Endothelial cell of umbilical vein (primary cell): ENCODE results near the gene GRM7. TPM values are rescaled to one million over a fixed set of nuclear protein-coding genes. Genes with fewer than 3 reads are reported as not detected.

ENCODE experiments used
- BruUV-seq: library from RNA; stranded (reverse); fragments of 400-500 nt; replicated peaks from 2 replicates; lab custom pipeline; 2021; lab: Mats Ljungman, UMichigan
- CTCF ChIA-PET: fragments of 300-600, 350-600 bp; sonication (Branson Sonifier 250); formaldehyde crosslinking; loops from one replicate; lab custom pipeline; 2021; ENCODE audit warnings: antibody characterized with exemption, inconsistent platforms; lab: Charles Lee
- POLR2A ChIA-PET: fragments of 300-600, 350-600 bp; sonication (Branson Sonifier 250); formaldehyde crosslinking; loops from one replicate; lab custom pipeline; 2021; ENCODE audit warnings: antibody characterized with exemption, inconsistent platforms; lab: Charles Lee
- DNase-seq: peaks from one replicate; pipeline ENCODE4 v3.0.0-alpha.2; 2011; ENCODE audit warnings: low read depth, low spot score
- FAIRE-seq: peaks from 2 replicates; lab custom pipeline; 2011; peaks lifted over from hg19 to GRCh38; lab: Jason Lieb, UNC
- H2AFZ ChIP-seq: 2 replicates; pipeline ENCODE4 v1.6.0; 2012; ENCODE audit warnings: low read depth, low read length, control low read depth, inconsistent platforms
- H3K27ac ChIP-seq: 2 replicates; pipeline ENCODE4 v1.5.1; 2011; ENCODE audit warnings: low read depth, mild to moderate bottlenecking, control low read depth, low read length, moderate library complexity; ENCODE audit not compliant: insufficient read depth
- H3K27me3 ChIP-seq, 2 experiments: 2 replicates each; pipeline versions ENCODE4 v1.6.0 to v1.6.1; 2011; ENCODE audit warnings: low read length in 2 of 2, mixed read lengths in 1 of 2; ENCODE audit not compliant: control insufficient read depth in 2 of 2, insufficient read depth in 2 of 2
- H3K36me3 ChIP-seq, 2 experiments: 2 replicates in 1 of 2; 3 replicates in 1 of 2; pipeline ENCODE4 v1.5.1; 2011; ENCODE audit warnings: low read length in 2 of 2, mild to moderate bottlenecking in 1 of 2, moderate library complexity in 1 of 2; ENCODE audit not compliant: control insufficient read depth in 2 of 2, insufficient read depth in 2 of 2; ENCODE audit errors: extremely low read depth in 1 of 2
- H3K4me1 ChIP-seq: 3 replicates; pipeline ENCODE4 v1.5.1; 2011; ENCODE audit warnings: mild to moderate bottlenecking, low read length; ENCODE audit not compliant: control insufficient read depth, insufficient read depth; ENCODE audit errors: extremely low read depth
- H3K4me2 ChIP-seq: 2 replicates; pipeline ENCODE4 v1.6.1; 2011; ENCODE audit warnings: low read length, control low read depth, mixed read lengths; ENCODE audit not compliant: insufficient read depth
- H3K4me3 ChIP-seq, 3 experiments: fragments of 200-600 bp in 1 of 3; sonication (generic), shearing (Covaris generic) in 1 of 3; replicated peaks in 1 of 3; 2 replicates each; pipeline ENCODE4 v1.5.1; 2011 to 2016; ENCODE audit warnings: control low read depth in 3 of 3, low read length in 3 of 3, mild to moderate bottlenecking in 2 of 3, inconsistent platforms in 1 of 3, low read depth in 1 of 3, moderate library complexity in 1 of 3; ENCODE audit not compliant: insufficient read depth in 1 of 3
- H3K79me2 ChIP-seq: 2 replicates; pipeline ENCODE4 v1.6.0; 2012; ENCODE audit warnings: low read length, inconsistent platforms; ENCODE audit not compliant: control insufficient read depth, insufficient read depth
- H3K9ac ChIP-seq: replicated peaks from 2 replicates; pipeline ENCODE3; 2011; ENCODE audit warnings: low read length, control low read depth; ENCODE audit not compliant: insufficient read depth; ENCODE audit errors: extremely low read depth
- H3K9me1 ChIP-seq: replicated peaks from 3 replicates; pipeline ENCODE4 v1.6.0; 2011; ENCODE audit warnings: mild to moderate bottlenecking, low read length; ENCODE audit not compliant: control insufficient read depth, insufficient read depth; ENCODE audit errors: extremely low read depth
- H3K9me3 ChIP-seq: replicated peaks from 2 replicates; pipeline ENCODE4 v1.5.1; 2012; ENCODE audit warnings: low read length, inconsistent platforms; ENCODE audit not compliant: control insufficient read depth, insufficient read depth
- H4K20me1 ChIP-seq: replicated peaks from 2 replicates; pipeline ENCODE3; 2011; ENCODE audit warnings: mild to moderate bottlenecking, low read length; ENCODE audit not compliant: control insufficient read depth, insufficient read depth; ENCODE audit errors: extremely low read depth
- CTCF ChIP-seq, 2 donors: IDR thresholded peaks; 1 replicate in 1 of 2; 2 replicates in 1 of 2; pipeline ENCODE4 v1.5.1; 2011; ENCODE audit warnings: low read length in 2 of 2, mild to moderate bottlenecking in 2 of 2, moderate library complexity in 2 of 2, control low read depth in 1 of 2, inconsistent platforms in 1 of 2, low read depth in 1 of 2; ENCODE audit not compliant: insufficient read depth in 1 of 2; ENCODE audit errors: extremely low read depth in 1 of 2
- EZH2 ChIP-seq: IDR thresholded peaks from 2 replicates; pipeline ENCODE4 v1.6.1; 2012; ENCODE audit warnings: borderline replicate concordance, low read depth, mild to moderate bottlenecking, moderate library complexity, low read length, inconsistent platforms; ENCODE audit not compliant: severe bottlenecking
- FOS ChIP-seq: IDR thresholded peaks from 2 replicates; pipeline ENCODE4 v1.6.1; 2011; ENCODE audit warnings: mild to moderate bottlenecking, low read length, moderate library complexity, borderline replicate concordance; ENCODE audit not compliant: insufficient read depth
- GATA2 ChIP-seq: IDR thresholded peaks from 2 replicates; pipeline ENCODE4 v1.7.0; 2011; ENCODE audit warnings: low read depth, mild to moderate bottlenecking, moderate library complexity, mixed read lengths, low read length; ENCODE audit not compliant: insufficient read length, insufficient read depth
- JUN ChIP-seq: IDR thresholded peaks from 2 replicates; pipeline ENCODE4 v1.6.1; 2011; ENCODE audit warnings: borderline replicate concordance, low read depth; ENCODE audit not compliant: insufficient read length, insufficient read depth
- MAX ChIP-seq: IDR thresholded peaks from 2 replicates; pipeline ENCODE4 v1.6.1; 2011; ENCODE audit not compliant: insufficient read depth, insufficient read length
- MYC ChIP-seq: IDR thresholded peaks from one replicate; pipeline ENCODE4 v1.6.1; 2011; ENCODE audit warnings: mild to moderate bottlenecking, low read depth, low read length
- POLR2A ChIP-seq: IDR thresholded peaks from 2 replicates; pipeline ENCODE4 v1.6.1; 2012; ENCODE audit warnings: low read depth, mild to moderate bottlenecking, control low read depth, low read length
- POLR2AphosphoS5 ChIP-seq: IDR thresholded peaks from 2 replicates; pipeline ENCODE4 v1.6.1; 2012; ENCODE audit warnings: low read depth, mild to moderate bottlenecking, control low read depth, low read length, moderate library complexity; ENCODE audit not compliant: insufficient read depth
- dilution Hi-C: fragments of 300-500 bp; cut with MboI; formaldehyde crosslinking; loops from one replicate; pipeline ENCODE4 v1.15.0; 2019; ENCODE audit warnings: low sequenced_read_pairs; ENCODE audit not compliant: extremely low pct_ligation_motif_present
- intact Hi-C: fragments of 100-400 bp; cut with micrococcal nuclease; formaldehyde crosslinking; loops from one replicate; pipeline ENCODE4 v1.10.0; 2022
- polyA plus RNA-seq, 4 experiments: library from polyadenylated mRNA; depleted of rRNA in 3 of 4; stranded (reverse) in 3 of 4; unstranded in 1 of 4; fragments of >200 nt; gene quantifications; 2 replicates each; pipeline versions ENCODE4 v1.2.1 to v1.2.3, GENCODE V29; 2011 to 2012; ENCODE audit warnings: missing spikeins in 1 of 4
- total RNA-seq: library from RNA; stranded (reverse); gene quantifications from 2 replicates; pipeline ENCODE4 v1.2.3, GENCODE V29; 2021

GRM7 gene
- total and polyA plus RNA-seq, 2 donors (not counting 3 experiments of a cell fraction or from before 2014, with no cell fraction given), result 0.12 TPM; not detected in 1

- Histone ChIP-seq H3K27ac (no peak overlapping the region), H2AFZ (no peak overlapping the region), H3K4me1 (no peaks in the 10 kb centered on the region), H3K9ac (no peak overlapping the region), H3K27me3 (no peaks in the 10 kb centered on the region), H3K36me3 (no peaks in the 10 kb centered on the region), H4K20me1 (no peaks in the 10 kb centered on the region), H3K9me3 (no peaks in the 10 kb centered on the region), H3K4me2 (no peak overlapping the region), H3K79me2 (no peaks in the 10 kb centered on the region), H3K9me1 (no peaks in the 10 kb centered on the region), H3K4me3 (no peak overlapping the region)
- ChIA-PET POLR2A (no interaction called here), CTCF (interaction anchor here (0.6 to 1.8 kb wide), 2 partner anchors 9 to 199 kb away, joined by 3 read pairs; no protein-coding TSS in a partner anchor)
- no peak for FAIRE-seq
- BruUV-seq, result no TSS peak
- intact Hi-C loops (no loop called here), dilution Hi-C loops (no loop called here)
- TF ChIP-seq POLR2AphosphoS5 (no peak), EZH2 (no peak), MAX (no peak), POLR2A (no peak), FOS (no peak), MYC (no peak), CTCF (IDR thresholded peaks at IDR 0.05; ENCODE audit: extremely low read depth in 1 of 2, insufficient read depth in 1 of 2, low read depth in 1 of 2, low read length in 2 of 2) (no peak), JUN (no peak), GATA2 (no peak)
- no peak for DNase-seq
Measured at GRCh38 chr3:7423995-7424394, 563.1 kb downstream of the GRM7 start.
